H1 (cell line): ENCODE results near the gene LBX2. TPM values are rescaled to one million over a fixed set of nuclear protein-coding genes. Genes with fewer than 3 reads are reported as not detected.

ENCODE experiments used
- ASH2L ChIP-seq: fragments of 200-600, 300-600 bp; sonication (generic); IDR thresholded peaks from one replicate; pipeline ENCODE4 v1.7.1; 2017; ENCODE audit warnings: low read length
- BACH1 ChIP-seq: IDR thresholded peaks from 2 replicates; pipeline ENCODE4 v1.6.1; 2012; ENCODE audit warnings: low read length, improper control_type of control experiment
- BCL11A ChIP-seq, 2 experiments: IDR thresholded peaks; one replicate each; pipeline ENCODE4 v1.6.1; 2011; ENCODE audit warnings: low read depth in 2 of 2, low read length in 2 of 2, mild to moderate bottlenecking in 2 of 2
- CBX5 ChIP-seq: fragments of 300-800, 300-1000 bp; sonication (generic); IDR thresholded peaks from 2 replicates; pipeline ENCODE4 v1.7.1; 2016; ENCODE audit warnings: antibody characterized with exemption, low read length, low read depth
- CBX8 ChIP-seq: fragments of 300-800, 300-1000 bp; sonication (generic); IDR thresholded peaks from 2 replicates; pipeline ENCODE4 v1.7.1; 2016; ENCODE audit warnings: low read depth, low read length, borderline replicate concordance
- CTBP2 ChIP-seq: IDR thresholded peaks from 2 replicates; pipeline ENCODE4 v1.7.0; 2011; ENCODE audit warnings: borderline replicate concordance, mild to moderate bottlenecking, moderate library complexity, mixed read lengths, low read length; ENCODE audit not compliant: insufficient read depth, insufficient read length
- EP300 ChIP-seq, 2 experiments: IDR thresholded peaks; 1 replicate in 1 of 2; 2 replicates in 1 of 2; pipeline ENCODE4 v1.6.1; 2011 to 2012; ENCODE audit warnings: low read depth in 2 of 2, low read length in 2 of 2, mild to moderate bottlenecking in 2 of 2, borderline replicate concordance in 1 of 2, inconsistent platforms in 1 of 2, moderate library complexity in 1 of 2
- FOSL1 ChIP-seq: IDR thresholded peaks from 2 replicates; pipeline ENCODE4 v1.6.1; 2011; ENCODE audit warnings: mild to moderate bottlenecking, low read depth, low read length, moderate library complexity; ENCODE audit not compliant: insufficient read depth
- HDAC2 ChIP-seq, 2 experiments: fragments of 300-600 bp in 1 of 2; sonication (generic) in 1 of 2; IDR thresholded peaks; 2 replicates each; pipeline ENCODE4 v1.6.1; 2011 to 2012; ENCODE audit warnings: low read depth in 2 of 2, low read length in 2 of 2, mild to moderate bottlenecking in 2 of 2, moderate library complexity in 2 of 2, borderline replicate concordance in 1 of 2, inconsistent platforms in 1 of 2
- KDM1A ChIP-seq: fragments of 200-600, 300-600 bp; sonication (generic); IDR thresholded peaks from 2 replicates; pipeline ENCODE4 v1.7.1; 2016; ENCODE audit warnings: mild to moderate bottlenecking, low read length, borderline replicate concordance
- KDM5A ChIP-seq: fragments of 200-600 bp; IDR thresholded peaks from 2 replicates; pipeline ENCODE4 v1.7.1; 2012; ENCODE audit warnings: mild to moderate bottlenecking, low read length, inconsistent platforms, mixed read lengths
- MAFK ChIP-seq: IDR thresholded peaks from 2 replicates; pipeline ENCODE4 v1.6.1; 2012; ENCODE audit warnings: low read depth, mild to moderate bottlenecking, improper control_type of control experiment, low read length
- NRF1 ChIP-seq: IDR thresholded peaks from 2 replicates; pipeline ENCODE4 v1.6.1; 2011; ENCODE audit warnings: mild to moderate bottlenecking, low read depth, low read length, improper control_type of control experiment
- POLR2A ChIP-seq, 2 experiments: IDR thresholded peaks; 1 replicate in 1 of 2; 2 replicates in 1 of 2; pipeline ENCODE4 v1.6.1; 2011; ENCODE audit warnings: low read depth in 2 of 2, low read length in 2 of 2, mild to moderate bottlenecking in 2 of 2; ENCODE audit errors: control extremely low read depth in 1 of 2
- POLR2AphosphoS5 ChIP-seq: IDR thresholded peaks from 2 replicates; pipeline ENCODE4 v1.6.1; 2011; ENCODE audit warnings: low read depth, low read length
- RNF2 ChIP-seq: fragments of 200-900, 300-1000 bp; sonication (generic); IDR thresholded peaks from 2 replicates; pipeline ENCODE4 v1.7.1; 2016; ENCODE audit warnings: borderline replicate concordance, low read depth, mild to moderate bottlenecking, antibody characterized with exemption, low read length; ENCODE audit not compliant: poor library complexity, severe bottlenecking; ENCODE audit errors: missing control alignments
- SIX5 ChIP-seq: IDR thresholded peaks from 2 replicates; pipeline ENCODE4 v1.6.1; 2011; ENCODE audit warnings: mild to moderate bottlenecking, low read depth, low read length
- SP4 ChIP-seq: IDR thresholded peaks from 2 replicates; pipeline ENCODE4 v1.6.1; 2012; ENCODE audit warnings: low read length, inconsistent platforms
- SUZ12 ChIP-seq: fragments of 200-600 bp; sonication (generic); IDR thresholded peaks from 2 replicates; pipeline ENCODE4 v1.6.1; 2012; ENCODE audit warnings: mild to moderate bottlenecking, inconsistent platforms, low read length, moderate library complexity, mixed read lengths
- TAF1 ChIP-seq: IDR thresholded peaks from 2 replicates; pipeline ENCODE4 v1.6.1; 2011; ENCODE audit warnings: mild to moderate bottlenecking, low read depth, low read length
- TBP ChIP-seq: IDR thresholded peaks from 2 replicates; pipeline ENCODE4 v1.6.1; 2011; ENCODE audit warnings: low read depth, low read length, improper control_type of control experiment
- TCF12 ChIP-seq: IDR thresholded peaks from 2 replicates; pipeline ENCODE4 v1.6.1; 2011; ENCODE audit warnings: low read depth, mild to moderate bottlenecking, low read length
- TEAD4 ChIP-seq: IDR thresholded peaks from 2 replicates; pipeline ENCODE4 v1.6.1; 2012; ENCODE audit warnings: low read depth, low read length, inconsistent platforms, mixed read lengths
- ZNF274 ChIP-seq: IDR thresholded peaks from 2 replicates; pipeline ENCODE4 v1.7.0; 2012; ENCODE audit warnings: low read length, borderline replicate concordance; ENCODE audit errors: extremely low read depth
- polyA plus RNA-seq, 7 experiments: library from polyadenylated mRNA; depleted of rRNA in 3 of 7; stranded (reverse) in 5 of 7; unstranded in 2 of 7; fragments of >200 nt in 5 of 7; fragments of 200-250 nt in 2 of 7; gene quantifications; 1 replicate in 5 of 7; 2 replicates in 1 of 7; 4 replicates in 1 of 7; pipeline versions ENCODE4 v1.2.1 to v1.2.3, GENCODE V29; 2011 to 2013; ENCODE audit warnings: missing spikeins in 2 of 7, mixed read lengths in 2 of 7
- total RNA-seq: library from RNA; stranded (reverse); fragmentation: NEBNext Ultra II Directional; extraction: Animal tissue kit (Norgen Biotek cat#: 25700); gene quantifications from 2 replicates; pipeline ENCODE4 v1.2.1, GENCODE V29; 2021
- TF ChIP-seq, protein P1 (sequence below): IDR thresholded peaks from 2 replicates; pipeline ENCODE4 v1.6.1; 2012; ENCODE audit warnings: inconsistent platforms

LBX2 gene
- total and polyA plus RNA-seq, 2 of the 8 experiments (the other 6 are each of a cell fraction or from before 2014, with no cell fraction given) = 0.27 TPM; not detected in 1

DNA sequence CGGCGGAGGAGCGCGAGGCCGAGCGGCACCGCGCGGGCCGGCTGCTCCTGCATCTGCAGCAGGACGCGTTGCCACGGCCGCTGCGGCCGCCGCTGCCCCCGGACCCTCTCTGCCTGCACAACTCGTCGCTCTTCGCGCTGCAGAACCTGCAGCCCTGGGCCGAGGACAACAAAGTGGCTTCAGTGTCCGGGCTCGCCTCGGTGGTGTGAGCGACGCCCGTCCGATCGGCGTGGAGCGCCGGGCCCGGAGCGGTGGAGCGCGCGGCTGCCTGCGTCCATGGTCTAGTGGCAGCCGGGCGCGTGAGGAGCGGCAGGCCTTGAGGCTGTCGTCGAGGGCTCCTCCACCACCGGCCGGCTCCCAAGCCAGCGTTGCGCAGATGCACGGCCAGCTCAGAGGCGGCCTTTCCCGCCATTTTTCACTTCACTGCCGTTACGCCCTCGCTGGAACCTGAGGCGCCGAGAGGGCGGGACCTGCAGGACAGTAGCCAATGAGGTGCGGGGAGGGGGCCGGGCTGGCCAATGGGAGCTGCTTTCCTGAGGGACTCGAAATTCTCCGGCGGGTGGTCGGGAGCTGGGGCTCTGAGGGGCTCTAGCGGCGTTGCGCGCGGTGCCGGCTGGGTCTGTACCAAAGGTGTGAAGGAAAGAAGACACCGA lies 16.7 kb upstream of the LBX2 start (continued):
- TF ChIP-seq, protein P1, sequence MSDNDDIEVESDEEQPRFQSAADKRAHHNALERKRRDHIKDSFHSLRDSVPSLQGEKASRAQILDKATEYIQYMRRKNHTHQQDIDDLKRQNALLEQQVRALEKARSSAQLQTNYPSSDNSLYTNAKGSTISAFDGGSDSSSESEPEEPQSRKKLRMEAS = peak; percentile 99
- TF ChIP-seq ASH2L (no peak), TBP (no peak), CBX8 (no peak), KDM5A (no peak), TCF12 (no peak), SIX5 (no peak), FOSL1 (no peak), POLR2A (IDR thresholded peaks at IDR 0.05; ENCODE audit: control extremely low read depth in 1 of 2, low read depth in 2 of 2, low read length in 2 of 2) (no peak), POLR2AphosphoS5 (no peak), SUZ12 (no peak), TEAD4 (no peak), RNF2 (peak; percentile 92), SP4 (no peak), KDM1A (no peak; the same call in 1 of the 2 replicates), BCL11A (IDR thresholded peaks at IDR 0.05; ENCODE audit: low read depth in 2 of 2, low read length in 2 of 2) (no peak), CBX5 (no peak), BACH1 (no peak), HDAC2 (IDR thresholded peaks at IDR 0.05; ENCODE audit: borderline replicate concordance in 1 of 2, low read depth in 2 of 2, low read length in 2 of 2) (peak in 1 of 2 experiments; percentile 91; a peak in 2 of 4 replicates), CTBP2 (no peak), EP300 (IDR thresholded peaks at IDR 0.05; ENCODE audit: borderline replicate concordance in 1 of 2, low read depth in 2 of 2, low read length in 2 of 2) (no peak), ZNF274 (no peak), TAF1 (no peak), NRF1 (no peak), MAFK (no peak)
